Smooth muscle cell (in vitro differentiated cells): ENCODE data around the gene NPC1. TPM values are rescaled to one million over a fixed set of nuclear protein-coding genes. Genes with fewer than 3 reads are reported as not detected.

Experiments used
- DNase-seq: peaks from one replicate; lab custom pipeline; 2025; ENCODE audit not compliant: unreplicated experiment; lab: John Stamatoyannopoulos, UW
- H2AFZ ChIP-seq: fragments of 200-600 bp; sonication (generic); 2 replicates; pipeline ENCODE4 v1.6.0; 2016; ENCODE audit warnings: antibody characterized with exemption, low read depth, mild to moderate bottlenecking
- H3F3A ChIP-seq: fragments of 200-600 bp; sonication (generic); 2 replicates; pipeline ENCODE4 v1.6.0; 2017; ENCODE audit warnings: antibody characterized with exemption, low read depth
- H3K27ac ChIP-seq: fragments of 200-600 bp; sonication (generic); 2 replicates; pipeline ENCODE4 v1.5.1; 2016; ENCODE audit warnings: low read depth, mild to moderate bottlenecking
- H3K27me3 ChIP-seq: fragments of 200-600 bp; sonication (generic); 2 replicates; pipeline ENCODE4 v1.6.1; 2016; ENCODE audit warnings: low read depth, mild to moderate bottlenecking
- H3K36me3 ChIP-seq: fragments of 200-600 bp; sonication (generic); 2 replicates; pipeline ENCODE4 v1.5.1; 2016; ENCODE audit warnings: low read depth
- H3K4me1 ChIP-seq: fragments of 200-600 bp; sonication (generic); 2 replicates; pipeline ENCODE4 v1.5.1; 2016; ENCODE audit warnings: low read depth
- H3K4me2 ChIP-seq: fragments of 200-600 bp; sonication (generic); 2 replicates; pipeline ENCODE4 v1.6.0; 2016; ENCODE audit warnings: mild to moderate bottlenecking
- H3K4me3 ChIP-seq: fragments of 200-600 bp; sonication (generic); 2 replicates; pipeline ENCODE4 v1.5.1; 2016; ENCODE audit warnings: mild to moderate bottlenecking
- H3K79me2 ChIP-seq: fragments of 200-600 bp; sonication (generic); 2 replicates; pipeline ENCODE4 v1.6.0; 2016; ENCODE audit warnings: low read depth, mild to moderate bottlenecking
- H3K9ac ChIP-seq: fragments of 200-600 bp; sonication (generic); 2 replicates; pipeline ENCODE4 v1.6.0; 2016; ENCODE audit warnings: low read depth
- H3K9me3 ChIP-seq: fragments of 200-600 bp; sonication (generic); replicated peaks from 2 replicates; pipeline ENCODE4 v1.5.1; 2016; ENCODE audit warnings: low read depth
- H4K20me1 ChIP-seq: fragments of 200-600 bp; sonication (generic); 2 replicates; pipeline ENCODE4 v1.6.0; 2016; ENCODE audit warnings: low read depth
- CTCF ChIP-seq: fragments of 200-600 bp; sonication (generic); IDR thresholded peaks from 2 replicates; pipeline ENCODE4 v1.5.1; 2017; ENCODE audit warnings: borderline replicate concordance, mild to moderate bottlenecking, antibody characterized with exemption; ENCODE audit not compliant: insufficient read depth, poor library complexity, severe bottlenecking
- WGBS: methylation state at CpG from one replicate; pipeline ENCODE4 v1.1.7; 2016; ENCODE audit warnings: low lambda C conversion rate; 5-methylcytosine and 5-hydroxymethylcytosine counted together
- polyA plus RNA-seq: library from polyadenylated mRNA; unstranded; fragments of >200 nt; fragmentation: Nextera tagmentation; extraction: Ambion mirVana; gene quantifications from 2 replicates; pipeline ENCODE4 v1.2.1, GENCODE V29; 2016
- total RNA-seq: library from RNA; depleted of rRNA; stranded (reverse); fragments of >200 nt; gene quantifications from 2 replicates; pipeline ENCODE4 v1.2.3, GENCODE V29; 2014

Gene NPC1
- total and polyA plus RNA-seq, 2 experiments from 2014 or later = 29.9 to 55.5 TPM

GRCh38 chr18:23498117-23498516, 88.2 kb downstream of the NPC1 start:
- Histone ChIP-seq H3K9ac (no peak overlapping the region), H3K79me2 (no peaks in the 10 kb centered on the region), H3K4me1 (peaks cover 28% of the 10 kb centered on the region), H3K4me2 (no peak overlapping the region), H4K20me1 (no peaks in the 10 kb centered on the region), H3K9me3 (no peaks in the 10 kb centered on the region), H3K27ac (no peak overlapping the region), H3F3A (no peaks in the 10 kb centered on the region), H3K27me3 (no peaks in the 10 kb centered on the region), H3K36me3 (no peaks in the 10 kb centered on the region), H3K4me3 (no peak overlapping the region), H2AFZ (no peak overlapping the region)
- no peak for DNase-seq
- TF ChIP-seq CTCF = no peak
- WGBS = 93% methylated on average over 2 of the region's 2 CpGs

- no peak overlapping the region for H3K4me3 ChIP-seq
- no peaks in the 10 kb centered on the region for H3K36me3 ChIP-seq
- no peaks in the 10 kb centered on the region for H3K79me2 ChIP-seq
- WGBS = 90% methylated on average over 12 of the region's 12 CpGs
- H3K9ac ChIP-seq = no peak overlapping the region
- DNase-seq = no peak
- H3K4me2 ChIP-seq = no peak overlapping the region
- no peaks in the 10 kb centered on the region for H3F3A ChIP-seq
- H3K27ac ChIP-seq = no peak overlapping the region
- H2AFZ ChIP-seq = no peak overlapping the region
- TF ChIP-seq CTCF = no peak
- peaks cover 21% of the 10 kb centered on the region for H3K4me1 ChIP-seq
- H3K27me3 ChIP-seq = no peaks in the 10 kb centered on the region
- no peaks in the 10 kb centered on the region for H4K20me1 ChIP-seq
- no peaks in the 10 kb centered on the region for H3K9me3 ChIP-seq
Measured at GRCh38 chr18:23495723-23496440, 90.4 kb downstream of the NPC1 start.

- no peak for DNase-seq
- no peak overlapping the region for H3K27ac ChIP-seq
Measured at GRCh38 chr18:23494992-23495391, 91.3 kb downstream of the NPC1 start.

More at GRCh38 chr18:23494992-23495391, 91.3 kb downstream of the NPC1 start:
- Histone ChIP-seq H2AFZ (no peak overlapping the region), H3K36me3 (no peaks in the 10 kb centered on the region), H3K4me3 (no peak overlapping the region), H3F3A (no peaks in the 10 kb centered on the region), H3K9me3 (no peaks in the 10 kb centered on the region), H3K79me2 (no peaks in the 10 kb centered on the region), H4K20me1 (no peaks in the 10 kb centered on the region), H3K4me2 (no peak overlapping the region), H3K27me3 (no peaks in the 10 kb centered on the region), H3K9ac (no peak overlapping the region), H3K4me1 (peaks cover 21% of the 10 kb centered on the region)
- 85% methylated on average over 1 of the region's 1 CpG for WGBS
- no peak for TF ChIP-seq CTCF
